Right cardiac atrium (tissue), 5 donors: ENCODE results near the gene HRC. TPM values are rescaled to one million over a fixed set of nuclear protein-coding genes. Genes with fewer than 3 reads are reported as not detected.
"Not testable (repeated sequence)": the region's sequence is repeated elsewhere in the genome, so short reads cannot be mapped to it uniquely, and the experiment has no call there.

Source experiments
- ATAC-seq, 2 donors: fragments of 200-7000 bp; cut with Tn5 transposase; one replicate each; pipeline versions ENCODE4 v1.8.0 to v1.9.1; 2020; ENCODE audit warnings: moderate library complexity in 2 of 2, mild to moderate bottlenecking in 1 of 2
- DNase-seq, 3 donors: peaks; one replicate each; pipeline ENCODE4 v3.0.0-alpha.2; 2020
- H3K27ac ChIP-seq: one replicate; pipeline ENCODE4 v1.5.1; 2013; ENCODE audit warnings: mild to moderate bottlenecking, low read length, control low read depth, moderate library complexity
- H3K27me3 ChIP-seq: one replicate; pipeline ENCODE4 v1.6.1; 2013; ENCODE audit not compliant: control insufficient read depth, insufficient read depth
- H3K4me1 ChIP-seq: one replicate; pipeline ENCODE4 v1.6.1; 2013; ENCODE audit warnings: low read length; ENCODE audit not compliant: control insufficient read depth, insufficient read depth
- H3K4me3 ChIP-seq: one replicate; pipeline ENCODE4 v1.5.1; 2013; ENCODE audit warnings: low read length, control low read depth
- H3K9me3 ChIP-seq: one replicate; pipeline ENCODE4 v1.6.1; 2013; ENCODE audit warnings: low read length; ENCODE audit not compliant: control insufficient read depth
- WGBS: extraction: QIAGEN DNeasy Blood & Tissue Kit; methylation state at CpG from one replicate; pipeline ENCODE4 v1.1.7; 2013; 5-methylcytosine and 5-hydroxymethylcytosine counted together
- intact Hi-C, 4 donors: fragments of 100-400 bp; cut with DNase I; formaldehyde crosslinking; loops; one replicate each; pipeline versions ENCODE4 v1.11.0 to v1.14.0; 2022 to 2023
- polyA plus RNA-seq: library from polyadenylated mRNA; stranded (reverse); fragments of 200-250 nt; gene quantifications from one replicate; pipeline ENCODE4 v1.2.3, GENCODE V29; 2013
- total RNA-seq, 4 donors: library from RNA; stranded (reverse); fragmentation: NEBNext Ultra II Directional; extraction: Animal tissue kit (Norgen Biotek cat#: 25700); gene quantifications; one replicate each; pipeline ENCODE4 v1.2.1, GENCODE V29; 2021
- donor health status: healthy with polysubstance abuse.
- donor health status: DM: no; HTN: yes; CAD: no.
- donor health status: DM: no; HTN: no; CAD: no.
- donor health status: DM: no; HTN: yes; CAD: no; lungs with severe emphysema.
- donor health status: DM: yes; HTN: yes; CAD: no.

Gene HRC
- total and polyA plus RNA-seq, 5 donors = 505 to 712 (median 606) TPM

- Histone ChIP-seq H3K9me3 (no peaks in the 10 kb centered on the region), H3K4me1 (no peaks in the 10 kb centered on the region), H3K27me3 (no peaks in the 10 kb centered on the region), H3K27ac (no peak overlapping the region), H3K4me3 (peak overlapping the region; percentile 4)
- ATAC-seq = peak; percentile 66 to 76
- intact Hi-C loops = no loop called here
- WGBS = 43% methylated on average over 42 of the region's 42 CpGs
- peak; percentile 76 to 92 (median 89) for DNase-seq
Observed at GRCh38 chr19:49133621-49134454, 21.4 kb downstream of the HRC start.

- peak overlapping the region; percentile 4 for H3K4me3 ChIP-seq
- H3K4me1 ChIP-seq = no peaks in the 10 kb centered on the region
- ATAC-seq = peak; percentile 19 to 33
- H3K27ac ChIP-seq = no peak overlapping the region
- peak; percentile 75 to 91 (median 88) for DNase-seq
- H3K9me3 ChIP-seq = no peaks in the 10 kb centered on the region
- H3K27me3 ChIP-seq = no peaks in the 10 kb centered on the region
- WGBS = 20% methylated on average over 49 of the region's 49 CpGs
- intact Hi-C loops = no loop called here
Observed at GRCh38 chr19:49132974-49133609, 22.1 kb downstream of the HRC start.

- H3K27me3 ChIP-seq = no peaks in the 10 kb centered on the region
- H3K4me3 ChIP-seq = no peak overlapping the region
- intact Hi-C loops = no loop called here
- H3K9me3 ChIP-seq = no peaks in the 10 kb centered on the region
- peaks cover 2% of the 10 kb centered on the region for H3K4me1 ChIP-seq
- no peak for ATAC-seq
- no peak overlapping the region for H3K27ac ChIP-seq
- 92% methylated on average over 24 of the region's 24 CpGs for WGBS
- DNase-seq = peak in 1 of 3 donors; percentile 45
Observed at GRCh38 chr19:49130325-49130724, 24.9 kb downstream of the HRC start.

GRCh38 chr19:49129238-49129583, 26.0 kb downstream of the HRC start:
- intact Hi-C loops = no loop called here
- WGBS = 65% methylated on average over 16 of the region's 16 CpGs
- no peak overlapping the region for H3K4me3 ChIP-seq
- no peaks in the 10 kb centered on the region for H3K9me3 ChIP-seq
- H3K27me3 ChIP-seq = no peaks in the 10 kb centered on the region
- ATAC-seq (no peak), DNase-seq (peak in 2 of 3 donors; percentile 59 to 77)
- H3K27ac ChIP-seq = no peak overlapping the region
- peaks cover 2% of the 10 kb centered on the region for H3K4me1 ChIP-seq

GRCh38 chr19:49128545-49129237, 26.5 kb downstream of the HRC start:
- H3K27ac ChIP-seq = no peak overlapping the region
- ATAC-seq (no peak), DNase-seq (peak in 1 of 3 donors; percentile 46)
- H3K4me1 ChIP-seq = peaks cover 2% of the 10 kb centered on the region
- WGBS = 66% methylated on average over 15 of the region's 15 CpGs
- no peaks in the 10 kb centered on the region for H3K9me3 ChIP-seq
- no peaks in the 10 kb centered on the region for H3K27me3 ChIP-seq
- peak overlapping the region; percentile 26 for H3K4me3 ChIP-seq
- intact Hi-C loops = no loop called here

GRCh38 chr19:49127674-49128544, 27.3 kb downstream of the HRC start:
- Histone ChIP-seq H3K9me3 (no peaks in the 10 kb centered on the region), H3K27me3 (no peaks in the 10 kb centered on the region), H3K4me1 (peaks cover 2% of the 10 kb centered on the region), H3K4me3 (peak overlapping the region; percentile 26), H3K27ac (no peak overlapping the region)
- intact Hi-C loops = no loop called here
- 3% methylated on average over 63 of the region's 63 CpGs for WGBS
- DNase-seq (peak; percentile 97 to 99 (median 97)), ATAC-seq (peak; percentile 97)

- H3K27me3 ChIP-seq, H3K4me3 ChIP-seq, H3K4me1 ChIP-seq, H3K27ac ChIP-seq, intact Hi-C loops, DNase-seq, ATAC-seq, H3K9me3 ChIP-seq: not testable (repeated sequence)
- 97% methylated on average over 12 of the region's 12 CpGs for WGBS
Observed at GRCh38 chr19:49127225-49127624, 28.0 kb downstream of the HRC start.

- DNase-seq = peak in 1 of 3 donors; percentile 16
- H3K4me3 ChIP-seq = no peak overlapping the region
- H3K9me3 ChIP-seq = no peaks in the 10 kb centered on the region
- WGBS = 74% methylated on average over 4 of the region's 4 CpGs
- H3K27ac ChIP-seq = no peak overlapping the region
- peaks cover 2% of the 10 kb centered on the region for H3K4me1 ChIP-seq
- intact Hi-C loops = no loop called here
- ATAC-seq = no peak
- no peaks in the 10 kb centered on the region for H3K27me3 ChIP-seq
Observed at GRCh38 chr19:49126575-49126974, 28.6 kb downstream of the HRC start.

- 35% methylated on average over 23 of the region's 23 CpGs for WGBS
- DNase-seq = peak; percentile 44 to 79 (median 78)
- no peak overlapping the region for H3K4me3 ChIP-seq
- H3K9me3 ChIP-seq = no peaks in the 10 kb centered on the region
- H3K27ac ChIP-seq = no peak overlapping the region
- H3K4me1 ChIP-seq = peaks cover 2% of the 10 kb centered on the region
- intact Hi-C loops = no loop called here
- no peak for ATAC-seq
- no peaks in the 10 kb centered on the region for H3K27me3 ChIP-seq
Observed at GRCh38 chr19:49125025-49125731, 30.0 kb downstream of the HRC start.

- WGBS = 92% methylated on average over 11 of the region's 11 CpGs
- intact Hi-C loops = loop anchor here in 1 of 4 donors (5.0 kb wide), 1 partner anchor 34 kb away; the partner anchor contains the start of genes HRC and TRPM4
- not testable (repeated sequence) for H3K4me3 ChIP-seq, ATAC-seq, H3K9me3 ChIP-seq, H3K27me3 ChIP-seq, H3K4me1 ChIP-seq, H3K27ac ChIP-seq
- peak in 1 of 3 donors; percentile 9 for DNase-seq
Observed at GRCh38 chr19:49123285-49123684, 31.9 kb downstream of the HRC start.
